ENCODE measurements around the gene PUS10.
A peak's percentile ranks its signal among the peaks of the same experiment; 100 is the strongest.

PUS10 gene

DNA sequence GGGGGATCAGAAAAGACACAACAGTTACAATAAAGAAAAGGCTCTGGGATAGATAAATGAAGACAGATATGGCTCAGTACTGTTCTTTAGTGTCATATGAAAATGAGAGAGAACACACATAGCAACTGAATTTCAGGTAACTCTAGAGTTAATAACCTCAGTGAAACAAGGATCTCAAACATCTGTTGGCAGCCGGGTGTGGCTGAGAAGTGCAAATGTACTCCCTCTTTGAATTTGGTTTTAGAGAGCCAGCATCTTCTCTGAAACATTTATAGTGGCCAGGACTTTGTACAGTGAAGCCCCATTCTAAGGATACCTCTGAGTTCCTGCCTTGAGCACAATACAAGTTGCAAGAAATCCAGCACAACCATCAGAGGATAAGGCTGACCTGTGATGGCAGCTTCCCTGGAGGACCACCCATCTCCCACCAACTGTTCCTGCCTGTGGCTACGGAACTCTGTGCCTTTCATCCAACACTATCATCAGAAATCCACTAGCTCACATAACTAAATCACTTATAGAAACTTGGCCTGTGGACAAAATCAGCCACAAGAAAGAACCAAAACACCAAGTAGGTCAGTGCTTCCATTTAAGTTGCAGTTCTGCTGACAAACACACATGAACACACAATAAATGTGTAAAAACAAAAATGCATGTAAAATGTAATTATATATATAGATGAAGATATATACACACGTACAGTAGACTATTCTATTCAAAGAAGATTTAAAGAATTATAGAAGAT lies 37.8 kb downstream of the PUS10 start:
- no peak for TF ChIP-seq POLR2A (IDR thresholded peaks at IDR 0.05; ENCODE audit: extremely low read depth, insufficient read length)
- no peak for TF ChIP-seq MYC (IDR thresholded peaks at IDR 0.05; ENCODE audit: low read depth, low read length)
- TF ChIP-seq, protein P1, sequence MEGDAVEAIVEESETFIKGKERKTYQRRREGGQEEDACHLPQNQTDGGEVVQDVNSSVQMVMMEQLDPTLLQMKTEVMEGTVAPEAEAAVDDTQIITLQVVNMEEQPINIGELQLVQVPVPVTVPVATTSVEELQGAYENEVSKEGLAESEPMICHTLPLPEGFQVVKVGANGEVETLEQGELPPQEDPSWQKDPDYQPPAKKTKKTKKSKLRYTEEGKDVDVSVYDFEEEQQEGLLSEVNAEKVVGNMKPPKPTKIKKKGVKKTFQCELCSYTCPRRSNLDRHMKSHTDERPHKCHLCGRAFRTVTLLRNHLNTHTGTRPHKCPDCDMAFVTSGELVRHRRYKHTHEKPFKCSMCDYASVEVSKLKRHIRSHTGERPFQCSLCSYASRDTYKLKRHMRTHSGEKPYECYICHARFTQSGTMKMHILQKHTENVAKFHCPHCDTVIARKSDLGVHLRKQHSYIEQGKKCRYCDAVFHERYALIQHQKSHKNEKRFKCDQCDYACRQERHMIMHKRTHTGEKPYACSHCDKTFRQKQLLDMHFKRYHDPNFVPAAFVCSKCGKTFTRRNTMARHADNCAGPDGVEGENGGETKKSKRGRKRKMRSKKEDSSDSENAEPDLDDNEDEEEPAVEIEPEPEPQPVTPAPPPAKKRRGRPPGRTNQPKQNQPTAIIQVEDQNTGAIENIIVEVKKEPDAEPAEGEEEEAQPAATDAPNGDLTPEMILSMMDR (IDR thresholded peaks at IDR 0.05; ENCODE audit: low read depth, low read length) = no peak
- TF ChIP-seq, protein P2, sequence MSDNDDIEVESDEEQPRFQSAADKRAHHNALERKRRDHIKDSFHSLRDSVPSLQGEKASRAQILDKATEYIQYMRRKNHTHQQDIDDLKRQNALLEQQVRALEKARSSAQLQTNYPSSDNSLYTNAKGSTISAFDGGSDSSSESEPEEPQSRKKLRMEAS (IDR thresholded peaks at IDR 0.05; ENCODE audit: low read depth, low read length) = no peak
- no peak overlapping the region for H3K4me3 ChIP-seq (ENCODE audit: low read depth, low read length)
- DNase-seq (ENCODE audit: low read depth) = no peak

DNA sequence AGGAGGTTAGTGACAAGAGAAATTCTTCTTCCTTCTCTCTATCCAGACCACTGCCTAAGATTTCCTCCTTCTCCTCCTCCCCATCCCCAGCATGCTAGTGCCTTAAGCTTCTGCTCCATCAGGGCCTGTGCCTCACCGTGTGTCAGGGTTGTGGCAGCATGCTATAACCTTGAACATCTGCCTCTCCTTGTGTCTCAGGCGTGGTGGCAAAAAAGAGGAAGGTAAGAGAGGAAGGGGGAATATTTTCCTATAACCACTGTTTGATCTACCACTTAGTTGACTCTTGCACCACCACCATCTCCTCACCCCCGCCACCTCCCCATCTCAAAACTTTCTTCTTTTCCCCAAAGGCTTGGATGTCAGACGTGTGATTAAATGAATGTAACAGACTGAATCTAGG lies 38.8 kb downstream of the PUS10 start:
- TF ChIP-seq MYC (IDR thresholded peaks at IDR 0.05; ENCODE audit: low read depth, low read length) (no peak), POLR2A (IDR thresholded peaks at IDR 0.05; ENCODE audit: extremely low read depth, insufficient read length) (no peak)
- TF ChIP-seq, protein P2 (IDR thresholded peaks at IDR 0.05; ENCODE audit: low read depth, low read length) = no peak
- TF ChIP-seq, protein P1 (IDR thresholded peaks at IDR 0.05; ENCODE audit: low read depth, low read length) = no peak
- no peak overlapping the region for H3K4me3 ChIP-seq (ENCODE audit: low read depth, low read length)
- DNase-seq (ENCODE audit: low read depth) = peak; percentile 58

DNA sequence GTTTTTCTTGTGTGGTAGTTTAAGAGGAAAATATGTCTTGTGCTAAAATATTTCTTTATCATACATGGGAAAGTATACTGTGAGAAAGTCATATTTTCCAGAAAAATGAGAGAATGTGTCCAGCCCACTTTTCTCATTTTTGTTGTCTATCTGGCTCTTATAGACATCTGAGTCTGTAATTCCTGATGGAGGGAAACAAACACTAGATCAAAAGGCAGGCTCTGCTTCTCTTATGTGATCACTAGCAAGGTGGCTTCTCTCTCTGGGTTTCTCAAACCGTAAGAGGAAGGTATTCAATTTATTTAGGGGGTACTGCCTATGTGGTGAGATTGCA lies 40.5 kb downstream of the PUS10 start:
- no peak for DNase-seq (ENCODE audit: low read depth)
- no peak overlapping the region for H3K4me3 ChIP-seq (ENCODE audit: low read depth, low read length)
- no peak for TF ChIP-seq POLR2A (IDR thresholded peaks at IDR 0.05; ENCODE audit: extremely low read depth, insufficient read length)
- TF ChIP-seq, protein P2 (IDR thresholded peaks at IDR 0.05; ENCODE audit: low read depth, low read length) = no peak
- no peak for TF ChIP-seq MYC (IDR thresholded peaks at IDR 0.05; ENCODE audit: low read depth, low read length)
- TF ChIP-seq, protein P1 (IDR thresholded peaks at IDR 0.05; ENCODE audit: low read depth, low read length) = no peak

DNA sequence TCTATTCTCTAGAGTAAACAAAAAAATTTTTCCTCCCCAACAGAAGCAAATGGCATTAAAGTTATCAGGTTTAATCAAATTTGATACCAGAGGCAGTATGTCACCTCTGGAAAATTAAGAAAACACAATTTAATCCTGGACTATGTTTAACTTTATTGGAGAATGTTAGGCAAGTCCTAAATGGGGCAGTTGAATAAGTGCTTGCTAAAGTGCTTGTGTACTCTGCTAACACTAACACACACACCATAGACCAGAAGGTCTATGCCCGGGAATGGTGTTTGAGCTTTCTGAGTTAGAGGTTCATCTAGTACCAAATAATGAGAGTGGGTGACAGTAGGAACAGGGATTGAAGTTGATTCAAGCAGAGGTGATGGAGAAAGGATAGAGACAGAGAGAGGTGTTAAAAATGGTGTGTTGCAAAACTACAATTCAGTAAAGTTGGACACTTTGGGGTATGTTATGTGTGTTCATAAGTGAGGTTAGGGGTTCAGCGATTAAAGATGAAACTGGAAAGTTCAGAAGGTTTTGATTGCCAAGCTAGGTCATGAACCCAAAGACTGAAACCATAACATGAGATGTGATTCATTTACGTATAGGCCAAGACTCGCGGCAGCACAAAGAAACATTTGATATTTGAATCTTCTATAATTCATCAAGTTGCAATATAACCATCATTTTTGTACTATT lies 41.0 kb downstream of the PUS10 start:
- H3K4me3 ChIP-seq (ENCODE audit: low read depth, low read length) = no peak overlapping the region
- TF ChIP-seq, protein P1 (IDR thresholded peaks at IDR 0.05; ENCODE audit: low read depth, low read length) = no peak
- TF ChIP-seq MYC (IDR thresholded peaks at IDR 0.05; ENCODE audit: low read depth, low read length) = no peak
- TF ChIP-seq POLR2A (IDR thresholded peaks at IDR 0.05; ENCODE audit: extremely low read depth, insufficient read length) = no peak
- TF ChIP-seq, protein P2 (IDR thresholded peaks at IDR 0.05; ENCODE audit: low read depth, low read length) = no peak
- DNase-seq (ENCODE audit: low read depth) = no peak

DNA sequence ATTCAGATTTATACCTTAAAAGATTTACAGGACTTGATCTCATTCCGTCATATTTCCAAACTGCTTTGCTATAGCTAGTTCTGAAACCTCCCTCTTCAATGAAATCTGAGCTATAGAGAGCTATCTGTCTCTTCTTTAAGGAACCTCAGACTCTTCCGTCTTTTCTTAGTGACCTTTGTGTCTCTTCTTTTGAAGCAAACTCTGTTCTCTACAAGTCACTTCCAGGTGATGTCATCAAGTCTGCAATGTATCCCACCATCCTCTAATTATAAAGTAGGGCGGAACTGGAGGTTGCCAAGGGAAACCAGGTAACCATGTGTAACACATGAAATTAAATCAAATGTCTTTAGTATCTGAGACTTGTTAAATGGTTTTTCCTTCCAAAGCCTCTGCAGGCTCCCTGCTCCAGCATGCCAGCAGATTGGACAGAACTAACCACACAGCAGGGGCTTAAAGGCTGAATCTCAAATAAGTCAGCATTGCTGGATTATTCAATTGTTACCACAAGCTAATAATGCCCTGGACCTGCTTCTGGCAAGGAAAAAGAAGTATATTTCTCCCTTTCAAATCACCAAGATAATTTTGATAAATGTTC lies 41.7 kb downstream of the PUS10 start:
- H3K4me3 ChIP-seq (ENCODE audit: low read depth, low read length) = no peak overlapping the region
- TF ChIP-seq, protein P1 (IDR thresholded peaks at IDR 0.05; ENCODE audit: low read depth, low read length) = no peak
- TF ChIP-seq MYC (IDR thresholded peaks at IDR 0.05; ENCODE audit: low read depth, low read length) = no peak
- no peak for TF ChIP-seq POLR2A (IDR thresholded peaks at IDR 0.05; ENCODE audit: extremely low read depth, insufficient read length)
- TF ChIP-seq, protein P2 (IDR thresholded peaks at IDR 0.05; ENCODE audit: low read depth, low read length) = no peak

More for the DNA sequence above, 41.7 kb downstream of the PUS10 start:
- no peak for DNase-seq (ENCODE audit: low read depth)

All from NB4 (cell line).